KG1 (cell line): Measurements from ENCODE around the gene TEX26.
"Not testable (repeated sequence)": the region's sequence is repeated elsewhere in the genome, so short reads cannot be mapped to it uniquely, and the experiment has no call there.

Experiments used
- DNase-seq: peaks from one replicate; lab custom pipeline; 2025; lab: John Stamatoyannopoulos, UW

TEX26 gene

GRCh38 chr13:30918662-30919405 is 13.6 kb upstream of the TEX26 start:
- DNase-seq, result no peak

DNA sequence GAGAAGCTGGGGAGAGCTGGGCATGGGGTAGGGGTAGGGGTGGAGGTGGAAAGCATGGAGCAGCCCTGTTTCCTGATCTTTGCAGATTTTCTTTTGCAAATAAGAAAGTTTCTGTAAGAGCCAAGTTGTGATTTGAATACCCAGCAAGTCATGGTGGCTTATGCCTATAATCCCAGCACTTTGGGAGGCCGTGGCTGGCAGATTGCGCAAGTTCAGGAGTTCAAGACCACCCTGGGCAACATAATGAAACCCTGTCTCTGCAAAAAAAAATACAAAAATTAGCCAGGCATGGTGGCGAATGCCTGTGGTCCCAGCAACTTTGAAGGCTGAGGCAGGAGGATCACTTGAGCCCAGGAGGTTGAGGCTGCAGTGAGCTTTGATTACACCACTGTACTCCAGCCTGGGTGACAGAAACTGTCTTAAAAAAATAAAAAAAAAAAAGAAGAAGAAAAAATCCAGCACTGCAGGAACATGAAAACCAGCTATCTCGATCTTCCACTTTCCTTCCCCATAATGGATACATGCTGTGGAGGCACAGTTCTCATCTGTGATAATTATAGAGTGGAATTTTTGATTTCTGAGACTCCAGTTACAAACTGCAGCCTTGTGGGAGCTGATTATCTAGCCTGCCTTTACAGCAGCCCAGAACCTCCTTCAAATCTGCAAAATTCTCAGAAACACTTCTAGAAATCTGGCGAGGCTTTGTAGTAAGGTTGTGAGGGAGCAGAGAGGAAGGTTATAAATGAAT is 12.1 kb upstream of the TEX26 start:
- no peak for DNase-seq

DNA sequence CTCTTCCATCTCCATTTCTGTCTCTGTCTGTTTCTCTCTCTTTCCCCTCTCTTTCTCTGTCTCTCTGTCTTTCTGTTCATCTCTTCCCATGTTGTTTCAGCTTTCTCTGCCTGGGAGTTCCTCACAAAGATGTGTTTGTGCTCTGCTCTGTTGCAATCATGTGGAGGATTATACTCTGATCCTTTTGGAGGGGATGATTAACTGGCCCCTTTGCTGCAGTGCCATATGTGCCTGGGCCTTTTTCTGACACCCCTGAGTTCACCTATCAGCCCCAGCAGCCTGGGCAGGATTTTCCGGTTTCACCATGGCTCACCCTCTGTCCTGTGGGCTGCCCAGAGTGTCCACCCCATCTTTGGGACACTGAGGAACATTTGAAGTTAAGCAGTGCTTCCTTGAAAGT is 9.0 kb upstream of the TEX26 start:
- DNase-seq, result no peak

DNA sequence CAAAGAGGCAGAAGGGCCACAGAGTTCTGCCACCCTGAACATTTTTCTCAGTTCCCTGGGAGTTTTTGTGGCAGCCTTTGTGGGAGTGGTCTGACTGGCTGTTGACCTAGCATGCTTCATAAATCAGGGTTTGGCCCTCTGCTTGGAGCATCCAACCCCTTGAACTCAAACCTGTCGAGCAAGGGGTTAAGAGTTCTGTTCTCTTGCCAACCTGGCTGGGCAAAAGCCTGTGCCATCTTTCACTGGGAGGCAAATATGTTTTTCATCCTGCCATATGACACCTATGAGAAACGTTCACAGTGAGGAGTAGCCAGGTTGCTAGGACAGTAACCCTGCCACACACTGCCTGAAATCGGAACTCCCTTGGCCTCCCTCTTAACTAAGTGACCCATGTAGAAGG is 7.7 kb upstream of the TEX26 start:
- no peak for DNase-seq

DNA sequence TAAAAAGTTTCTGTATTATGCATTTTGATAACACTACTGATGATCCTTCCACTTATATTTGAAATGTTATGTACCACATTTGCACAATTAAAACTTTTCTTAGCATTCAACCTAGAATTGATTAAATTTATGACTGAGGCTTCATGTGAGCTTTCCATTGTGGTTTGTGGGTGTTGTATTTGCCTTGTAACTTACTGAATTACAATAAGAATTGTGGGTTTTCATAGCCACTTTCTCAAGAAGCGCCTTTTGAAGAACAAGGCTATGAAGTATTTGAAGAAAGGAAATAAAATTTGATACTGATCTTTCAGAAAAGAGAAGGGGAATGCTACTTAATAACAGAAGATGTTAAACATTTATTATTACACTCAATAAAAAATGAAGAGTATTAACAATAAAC is 7.0 kb upstream of the TEX26 start:
- DNase-seq, result no peak

DNA sequence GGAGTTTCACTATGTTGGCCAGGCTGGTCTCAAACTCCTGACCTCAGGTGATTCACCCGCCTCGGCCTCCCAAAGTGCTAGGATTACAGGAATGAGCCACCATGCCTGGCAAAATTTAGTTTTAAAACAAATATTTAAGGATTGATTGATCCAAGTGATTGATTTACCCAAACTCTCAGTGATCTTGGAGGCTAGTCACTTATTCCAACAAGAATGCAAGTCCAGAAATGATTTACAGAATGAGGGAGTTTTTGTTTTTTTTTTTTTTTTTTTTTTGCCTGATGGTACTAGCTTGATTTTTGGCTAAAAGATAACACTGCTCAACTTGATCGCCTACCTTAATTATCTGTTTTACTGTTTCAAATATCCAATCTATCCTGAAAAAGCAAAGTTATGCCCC is 5.7 kb upstream of the TEX26 start:
- no peak for DNase-seq

DNA sequence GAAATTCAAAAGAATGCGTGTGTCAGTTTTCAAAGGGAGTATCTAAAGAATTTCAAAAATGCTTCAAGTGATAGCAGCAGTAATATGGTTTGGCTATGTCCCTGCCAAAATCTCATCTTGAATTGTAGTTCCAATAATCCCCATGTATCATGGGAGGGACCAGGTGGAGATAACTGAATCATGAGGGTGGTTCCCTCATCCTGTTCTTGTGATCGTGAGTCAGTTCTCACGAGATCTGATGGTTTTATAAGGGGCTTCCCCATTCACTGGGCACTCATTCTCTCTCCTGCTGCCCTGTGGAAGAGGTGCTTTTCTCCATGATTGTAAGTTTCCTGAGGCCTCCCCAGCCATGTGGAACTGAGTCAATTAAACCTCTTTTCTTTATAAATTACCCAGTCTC is 5.3 kb upstream of the TEX26 start:
- not testable (repeated sequence) for DNase-seq

GRCh38 chr13:30927595-30927994 is 4.9 kb upstream of the TEX26 start:
- DNase-seq, result no peak

- no peak for DNase-seq
Observed at GRCh38 chr13:30928978-30929377, 3.5 kb upstream of the TEX26 start.

GRCh38 chr13:30933354-30933670 is 856 bp downstream of the TEX26 start:
- DNase-seq, result no peak

GRCh38 chr13:30934381-30934780 is 1.9 kb downstream of the TEX26 start:
- no peak for DNase-seq

GRCh38 chr13:30934803-30935202 is 2.3 kb downstream of the TEX26 start:
- no peak for DNase-seq

DNA sequence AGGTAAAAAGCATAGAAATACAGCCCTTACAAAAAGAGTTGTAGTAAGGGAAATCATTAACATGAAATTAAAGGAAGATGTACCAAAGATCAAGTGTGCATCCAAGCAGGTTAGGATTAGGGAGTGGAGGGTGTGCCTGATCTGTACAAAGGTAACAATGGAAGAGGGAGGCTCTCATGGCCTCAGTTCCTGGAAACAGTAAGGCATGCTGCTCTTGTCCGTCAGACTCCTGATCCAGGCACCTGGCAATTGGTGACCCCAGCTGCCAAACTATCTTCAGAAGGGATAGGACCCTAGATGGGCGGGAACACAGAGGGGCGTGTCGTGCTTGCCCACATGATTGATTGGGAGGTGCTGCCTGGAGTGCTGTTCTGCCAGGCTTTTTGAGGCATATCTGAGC is 4.5 kb downstream of the TEX26 start:
- no peak for DNase-seq

- DNase-seq, result no peak
Observed at GRCh38 chr13:30943881-30944280, 11.4 kb downstream of the TEX26 start.

DNA sequence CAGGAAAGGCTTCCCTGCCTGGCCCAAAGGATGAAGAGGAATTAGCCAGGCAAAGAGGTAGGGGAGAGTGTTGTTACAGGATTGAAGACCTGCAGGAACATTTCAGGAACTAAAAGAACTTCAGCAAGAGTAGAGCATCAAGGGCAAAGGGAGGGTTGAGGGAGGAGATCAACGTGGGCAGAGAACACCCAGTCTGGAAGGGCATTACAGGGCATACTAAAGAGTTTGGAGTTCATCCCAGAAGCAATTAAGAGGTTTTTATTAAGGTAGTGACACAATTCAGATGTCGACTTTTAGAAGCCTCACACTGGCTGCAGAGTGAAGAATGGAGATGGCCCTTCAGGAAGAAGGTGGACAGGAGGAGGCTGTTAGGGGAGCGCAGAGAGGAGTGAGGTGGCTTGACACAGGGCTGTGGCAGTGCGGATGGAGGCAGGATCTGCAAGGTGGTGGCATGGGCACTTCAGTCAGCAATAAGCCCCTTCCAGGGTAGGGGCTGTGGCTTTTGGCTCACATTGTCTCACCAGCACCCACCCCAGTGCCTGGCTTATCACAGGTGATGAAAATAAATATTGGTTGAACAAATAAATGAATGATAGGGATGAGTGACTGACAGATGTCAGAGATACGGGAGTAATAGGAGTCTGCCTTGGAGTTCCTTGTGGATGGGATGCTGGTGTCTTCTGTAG is 24.9 kb downstream of the TEX26 start:
- DNase-seq, result no peak

GRCh38 chr13:30959678-30960077 is 27.2 kb downstream of the TEX26 start:
- no peak for DNase-seq

GRCh38 chr13:30963791-30964190 is 31.3 kb downstream of the TEX26 start:
- DNase-seq, result no peak

- DNase-seq, result no peak
Observed at GRCh38 chr13:30965380-30965779, 32.9 kb downstream of the TEX26 start.

DNA sequence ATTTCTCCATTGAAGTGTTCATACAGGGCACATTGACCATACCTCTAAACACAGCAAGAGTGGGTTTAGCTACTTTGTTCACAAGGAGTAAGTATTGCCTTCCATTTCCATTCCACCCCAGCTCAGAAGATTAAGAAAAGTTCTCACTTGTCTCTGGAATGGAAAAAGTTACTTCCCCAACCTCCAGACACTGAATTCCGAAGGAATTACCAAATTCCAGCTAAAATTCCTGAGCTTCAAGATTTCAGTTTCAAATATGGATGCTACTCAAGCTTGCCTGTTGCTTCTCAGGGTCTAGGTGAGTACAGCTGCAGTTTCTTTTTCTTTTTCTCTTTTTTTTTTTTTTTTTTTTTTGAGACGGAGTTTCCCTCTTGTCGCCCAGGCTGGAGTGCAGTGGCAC is 33.6 kb downstream of the TEX26 start:
- DNase-seq, result no peak

DNA sequence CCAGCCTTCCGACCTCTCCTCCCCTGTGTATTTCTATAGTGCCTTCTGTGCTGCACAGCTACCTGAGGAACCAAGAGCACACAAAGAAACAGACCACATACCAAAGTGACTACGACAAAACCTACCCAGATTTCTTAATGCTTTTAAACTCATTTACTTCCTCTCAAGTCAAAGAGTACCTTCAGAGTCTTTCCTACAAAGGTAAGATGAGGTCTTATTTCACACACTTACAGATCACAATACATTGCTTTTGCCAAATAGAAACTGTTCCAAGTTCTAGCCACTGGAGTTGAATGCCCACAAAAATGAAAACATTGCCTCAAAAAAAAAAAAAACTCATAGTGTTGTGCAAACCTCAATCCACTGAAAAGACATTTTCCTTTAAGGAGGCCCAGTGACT is 36.4 kb downstream of the TEX26 start:
- DNase-seq, result no peak

DNA sequence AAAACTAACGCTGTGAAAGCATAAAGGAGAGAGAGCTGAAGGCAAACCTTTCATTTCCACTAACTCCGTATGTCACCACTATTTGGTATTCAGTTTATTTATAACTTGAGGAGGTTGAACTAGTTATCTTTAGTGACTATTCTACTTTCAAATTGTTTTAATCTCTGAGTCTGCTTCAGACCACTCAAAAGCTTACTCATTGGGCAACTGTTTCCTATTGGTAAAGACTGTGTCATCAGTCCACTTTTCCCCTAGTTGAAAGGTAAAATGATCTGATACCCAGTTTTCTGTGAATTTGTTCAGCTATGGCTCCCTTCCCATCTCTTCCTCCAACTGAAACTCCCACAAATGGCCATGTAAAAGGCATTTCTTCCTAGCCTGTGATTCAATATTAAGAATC is 39.1 kb downstream of the TEX26 start:
- DNase-seq, result no peak

DNA sequence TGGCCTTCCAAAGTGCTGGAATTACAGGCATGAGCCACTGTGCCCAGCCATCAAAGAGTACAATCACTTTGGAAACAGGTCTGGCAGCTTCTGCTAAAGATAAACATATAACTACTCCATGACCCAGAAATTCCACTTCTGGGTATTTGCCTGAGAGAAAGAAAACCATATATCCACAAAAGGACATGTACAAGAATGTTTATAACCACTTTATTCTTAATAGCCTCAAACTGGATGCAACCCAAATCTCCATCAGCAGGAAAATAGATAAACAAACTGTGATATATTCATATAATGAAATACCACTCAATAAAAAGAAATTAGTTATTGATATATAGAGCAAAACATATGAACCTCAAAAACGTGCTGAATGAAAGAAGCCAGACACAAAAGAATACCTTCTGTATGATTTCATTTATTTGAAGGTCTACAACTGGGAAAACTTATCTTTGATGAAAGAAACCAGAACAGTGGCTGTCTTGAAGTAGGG is 40.5 kb downstream of the TEX26 start:
- DNase-seq, result no peak

DNA sequence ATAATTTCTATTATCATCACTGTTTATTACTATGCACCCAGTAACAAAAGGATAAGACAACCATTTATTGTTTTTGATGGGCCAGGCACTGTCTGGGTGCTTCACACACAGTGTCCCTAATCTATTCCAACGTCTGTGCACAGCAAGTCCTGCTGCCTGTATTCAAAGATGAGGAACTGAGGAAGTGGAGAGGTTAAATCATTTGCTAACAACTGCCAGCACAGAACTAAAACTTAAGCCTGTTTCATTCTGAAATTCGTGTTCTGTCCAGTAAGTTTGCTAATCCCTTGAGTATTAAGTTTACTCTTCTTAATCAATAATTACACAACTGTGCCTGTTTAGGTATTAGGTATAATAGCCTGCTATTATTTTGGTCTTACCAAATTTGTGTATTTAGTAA is 41.9 kb downstream of the TEX26 start:
- DNase-seq, result no peak
